Adrenal gland (tissue), 5 donors: ENCODE measurements around the gene SVOP.

Source experiments
- POLR2A ChIP-seq, 2 donors: fragments of 450-650 bp; IDR thresholded peaks; one replicate each; pipeline ENCODE4 v1.6.1; 2017; ENCODE audit warnings: antibody characterized with exemption in 2 of 2, mild to moderate bottlenecking in 2 of 2, moderate library complexity in 1 of 2
- TF ChIP-seq, protein P1 (sequence below), 6 experiments: fragments of 450-650 bp in 4 of 6; fragments of 200-600 bp in 2 of 6; sonication (generic) in 1 of 6; IDR thresholded peaks; 1 replicate in 5 of 6; 2 replicates in 1 of 6; pipeline versions ENCODE4 v1.5.1 to v1.8.0; 2016 to 2021; ENCODE audit warnings: antibody characterized with exemption in 6 of 6, mild to moderate bottlenecking in 2 of 6, moderate library complexity in 1 of 6
- donor health status: DM: no; HTN: no; CAD: no.

GRCh38 chr12:108977360-108977759 lies 43.5 kb downstream of the SVOP start:
- TF ChIP-seq, protein P1, sequence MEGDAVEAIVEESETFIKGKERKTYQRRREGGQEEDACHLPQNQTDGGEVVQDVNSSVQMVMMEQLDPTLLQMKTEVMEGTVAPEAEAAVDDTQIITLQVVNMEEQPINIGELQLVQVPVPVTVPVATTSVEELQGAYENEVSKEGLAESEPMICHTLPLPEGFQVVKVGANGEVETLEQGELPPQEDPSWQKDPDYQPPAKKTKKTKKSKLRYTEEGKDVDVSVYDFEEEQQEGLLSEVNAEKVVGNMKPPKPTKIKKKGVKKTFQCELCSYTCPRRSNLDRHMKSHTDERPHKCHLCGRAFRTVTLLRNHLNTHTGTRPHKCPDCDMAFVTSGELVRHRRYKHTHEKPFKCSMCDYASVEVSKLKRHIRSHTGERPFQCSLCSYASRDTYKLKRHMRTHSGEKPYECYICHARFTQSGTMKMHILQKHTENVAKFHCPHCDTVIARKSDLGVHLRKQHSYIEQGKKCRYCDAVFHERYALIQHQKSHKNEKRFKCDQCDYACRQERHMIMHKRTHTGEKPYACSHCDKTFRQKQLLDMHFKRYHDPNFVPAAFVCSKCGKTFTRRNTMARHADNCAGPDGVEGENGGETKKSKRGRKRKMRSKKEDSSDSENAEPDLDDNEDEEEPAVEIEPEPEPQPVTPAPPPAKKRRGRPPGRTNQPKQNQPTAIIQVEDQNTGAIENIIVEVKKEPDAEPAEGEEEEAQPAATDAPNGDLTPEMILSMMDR (IDR thresholded peaks at IDR 0.05): no peak
- no peak for TF ChIP-seq POLR2A (IDR thresholded peaks at IDR 0.05)
